ENCODE measurements around the gene SVEP1.

DNA sequence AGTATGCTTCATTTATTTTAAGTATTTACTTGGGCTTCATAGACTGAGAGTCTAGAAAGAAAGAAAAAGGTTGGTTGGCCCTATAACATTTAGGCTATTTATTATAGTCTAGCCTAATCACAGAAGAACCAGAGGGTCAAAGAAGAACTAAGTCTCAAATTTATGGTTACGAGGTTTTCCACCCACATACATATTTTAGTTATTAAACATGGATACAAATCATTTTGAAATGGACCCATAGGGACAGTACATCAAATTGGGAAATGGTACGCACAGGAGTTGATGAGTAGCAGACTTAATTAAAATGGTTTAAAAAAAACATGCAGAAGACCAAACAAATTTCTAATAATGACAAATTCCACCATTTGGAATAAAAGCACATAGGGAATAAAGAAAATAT lies 17.7 kb downstream of the SVEP1 start:
- TF ChIP-seq EZH2phosphoT487 (IDR thresholded peaks at IDR 0.05; ENCODE audit: borderline replicate concordance, low read depth) (no peak), RFX5 (IDR thresholded peaks at IDR 0.05; ENCODE audit: low read length) (no peak), TAF1 (IDR thresholded peaks at IDR 0.05; ENCODE audit: borderline replicate concordance, low read depth, low read length) (no peak), MAX (IDR thresholded peaks at IDR 0.05; ENCODE audit: low read depth) (no peak), POLR2AphosphoS5 (IDR thresholded peaks at IDR 0.05; ENCODE audit: low read depth, low read length) (no peak)
- TF ChIP-seq, protein P1, sequence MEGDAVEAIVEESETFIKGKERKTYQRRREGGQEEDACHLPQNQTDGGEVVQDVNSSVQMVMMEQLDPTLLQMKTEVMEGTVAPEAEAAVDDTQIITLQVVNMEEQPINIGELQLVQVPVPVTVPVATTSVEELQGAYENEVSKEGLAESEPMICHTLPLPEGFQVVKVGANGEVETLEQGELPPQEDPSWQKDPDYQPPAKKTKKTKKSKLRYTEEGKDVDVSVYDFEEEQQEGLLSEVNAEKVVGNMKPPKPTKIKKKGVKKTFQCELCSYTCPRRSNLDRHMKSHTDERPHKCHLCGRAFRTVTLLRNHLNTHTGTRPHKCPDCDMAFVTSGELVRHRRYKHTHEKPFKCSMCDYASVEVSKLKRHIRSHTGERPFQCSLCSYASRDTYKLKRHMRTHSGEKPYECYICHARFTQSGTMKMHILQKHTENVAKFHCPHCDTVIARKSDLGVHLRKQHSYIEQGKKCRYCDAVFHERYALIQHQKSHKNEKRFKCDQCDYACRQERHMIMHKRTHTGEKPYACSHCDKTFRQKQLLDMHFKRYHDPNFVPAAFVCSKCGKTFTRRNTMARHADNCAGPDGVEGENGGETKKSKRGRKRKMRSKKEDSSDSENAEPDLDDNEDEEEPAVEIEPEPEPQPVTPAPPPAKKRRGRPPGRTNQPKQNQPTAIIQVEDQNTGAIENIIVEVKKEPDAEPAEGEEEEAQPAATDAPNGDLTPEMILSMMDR (IDR thresholded peaks at IDR 0.05) = no peak
- TF ChIP-seq, protein P2, sequence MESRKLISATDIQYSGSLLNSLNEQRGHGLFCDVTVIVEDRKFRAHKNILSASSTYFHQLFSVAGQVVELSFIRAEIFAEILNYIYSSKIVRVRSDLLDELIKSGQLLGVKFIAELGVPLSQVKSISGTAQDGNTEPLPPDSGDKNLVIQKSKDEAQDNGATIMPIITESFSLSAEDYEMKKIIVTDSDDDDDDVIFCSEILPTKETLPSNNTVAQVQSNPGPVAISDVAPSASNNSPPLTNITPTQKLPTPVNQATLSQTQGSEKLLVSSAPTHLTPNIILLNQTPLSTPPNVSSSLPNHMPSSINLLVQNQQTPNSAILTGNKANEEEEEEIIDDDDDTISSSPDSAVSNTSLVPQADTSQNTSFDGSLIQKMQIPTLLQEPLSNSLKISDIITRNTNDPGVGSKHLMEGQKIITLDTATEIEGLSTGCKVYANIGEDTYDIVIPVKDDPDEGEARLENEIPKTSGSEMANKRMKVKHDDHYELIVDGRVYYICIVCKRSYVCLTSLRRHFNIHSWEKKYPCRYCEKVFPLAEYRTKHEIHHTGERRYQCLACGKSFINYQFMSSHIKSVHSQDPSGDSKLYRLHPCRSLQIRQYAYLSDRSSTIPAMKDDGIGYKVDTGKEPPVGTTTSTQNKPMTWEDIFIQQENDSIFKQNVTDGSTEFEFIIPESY (IDR thresholded peaks at IDR 0.05; ENCODE audit: borderline replicate concordance, low read depth) = no peak

Measured in SK-N-SH (cell line).